CD4-positive, alpha-beta T cell treated with Interleukin-6 for 4 hours (primary cell): ENCODE data around the gene RAVER1.
"Not testable (repeated sequence)": the region's sequence is repeated elsewhere in the genome, so short reads cannot be mapped to it uniquely, and the experiment has no call there.

Experiments used
- DNase-seq: peaks from one replicate; pipeline ENCODE4 v3.0.0-alpha.2; 2020; ENCODE audit warnings: mixed read lengths

Gene RAVER1

GRCh38 chr19:10332965-10333757 is at the start of gene RAVER1:
RAVER1 (minus strand) TSS chr19:10333529; CDS start chr19:10333507, 22 bp downstream.
- DNase-seq, result peak; percentile 99

DNA sequence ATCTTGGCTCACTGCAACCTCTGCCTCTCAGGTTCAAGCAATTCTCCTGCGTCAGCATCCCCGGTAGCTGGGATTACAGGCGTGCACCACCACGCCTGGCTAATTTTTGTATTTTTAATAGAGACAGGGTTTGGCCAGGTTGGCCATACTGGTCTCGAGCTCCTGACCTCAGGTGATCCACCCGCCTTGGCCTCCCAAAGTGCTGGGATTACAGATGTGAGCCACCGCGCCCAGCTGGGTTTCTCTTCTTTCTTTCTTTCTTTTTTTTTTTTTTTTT is 49.8 kb upstream of the RAVER1 start:
- not testable (repeated sequence) for DNase-seq

GRCh38 chr19:10380313-10381102 is 47.2 kb upstream of the RAVER1 start, which contains the start of gene TYK2:
TYK2 (minus strand) TSS chr19:10380572; CDS start chr19:10378406, 2,166 bp downstream.
- DNase-seq, result peak; percentile 94

- DNase-seq, result no peak
These were observed 46.6 kb upstream of the RAVER1 start for GRCh38 chr19:10379880-10380312.

DNA sequence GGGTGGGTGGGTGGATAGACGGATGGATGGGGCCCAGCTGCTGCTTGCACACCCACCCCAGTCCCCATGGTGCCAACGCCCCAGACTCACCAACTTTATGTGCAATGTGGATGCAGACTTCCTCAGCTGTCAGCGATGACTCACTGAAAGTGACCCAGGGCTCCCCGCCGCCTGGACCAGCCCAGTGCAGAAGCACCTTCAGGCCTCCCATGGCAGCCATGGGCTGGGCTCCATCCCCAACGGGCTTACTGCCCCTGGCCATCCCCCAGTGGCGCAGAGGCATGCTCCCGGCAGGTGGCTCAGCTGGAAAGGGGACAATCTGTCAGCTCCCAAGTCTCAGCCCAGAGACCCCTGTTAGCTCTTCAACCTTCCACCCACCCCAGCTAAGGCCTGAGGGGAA is 44.8 kb upstream of the RAVER1 start:
- DNase-seq, result no peak

DNA sequence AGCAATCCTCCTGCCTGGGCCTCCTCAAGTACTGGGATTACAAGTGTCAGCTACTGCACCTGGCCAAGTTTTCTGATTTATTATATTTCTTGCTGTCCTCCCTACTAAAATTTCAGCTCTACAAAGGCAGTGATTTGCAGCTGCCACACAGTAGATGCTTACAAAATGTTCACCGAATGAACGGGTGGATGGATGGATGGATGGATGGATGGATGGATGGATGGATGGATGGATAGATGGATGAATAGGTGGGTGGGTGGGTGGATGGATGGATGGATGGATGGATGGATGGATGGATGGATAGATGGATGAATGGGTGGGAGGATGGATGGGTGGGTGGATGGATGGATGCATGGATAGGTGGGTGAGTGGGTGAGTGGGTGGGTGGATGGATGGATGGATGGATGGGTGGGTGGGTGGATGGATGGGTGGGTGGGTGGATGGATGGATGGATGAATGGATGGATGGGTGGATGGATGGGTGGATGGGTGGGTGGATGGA is 43.9 kb upstream of the RAVER1 start:
- not testable (repeated sequence) for DNase-seq

GRCh38 chr19:10374931-10375330 is 41.6 kb upstream of the RAVER1 start:
- DNase-seq, result no peak

DNA sequence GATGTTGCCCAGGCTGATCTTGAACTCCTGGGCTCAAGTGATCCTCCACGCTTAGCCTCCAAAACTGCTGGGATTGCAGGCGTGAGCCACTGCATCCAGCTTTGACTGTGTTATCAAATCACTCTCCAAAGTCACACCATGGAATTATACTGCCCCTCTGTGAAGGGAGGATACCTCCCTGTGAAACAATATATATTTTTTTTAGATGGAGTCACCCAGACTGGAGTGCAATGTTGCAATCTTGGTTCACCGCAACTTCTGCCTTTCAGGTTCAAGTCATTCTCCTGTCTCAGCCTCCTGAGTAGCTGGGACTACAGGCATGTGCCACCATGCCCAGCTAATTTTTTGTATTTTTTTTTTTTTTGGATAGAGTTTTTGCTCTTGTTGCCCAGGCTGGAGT is 39.4 kb upstream of the RAVER1 start:
- no peak for DNase-seq

GRCh38 chr19:10368101-10368803 is 34.9 kb upstream of the RAVER1 start:
- no peak for DNase-seq

- not testable (repeated sequence) for DNase-seq
These were observed 33.7 kb upstream of the RAVER1 start for GRCh38 chr19:10366950-10367512.

GRCh38 chr19:10365518-10365917 is 32.2 kb upstream of the RAVER1 start:
- no peak for DNase-seq

DNA sequence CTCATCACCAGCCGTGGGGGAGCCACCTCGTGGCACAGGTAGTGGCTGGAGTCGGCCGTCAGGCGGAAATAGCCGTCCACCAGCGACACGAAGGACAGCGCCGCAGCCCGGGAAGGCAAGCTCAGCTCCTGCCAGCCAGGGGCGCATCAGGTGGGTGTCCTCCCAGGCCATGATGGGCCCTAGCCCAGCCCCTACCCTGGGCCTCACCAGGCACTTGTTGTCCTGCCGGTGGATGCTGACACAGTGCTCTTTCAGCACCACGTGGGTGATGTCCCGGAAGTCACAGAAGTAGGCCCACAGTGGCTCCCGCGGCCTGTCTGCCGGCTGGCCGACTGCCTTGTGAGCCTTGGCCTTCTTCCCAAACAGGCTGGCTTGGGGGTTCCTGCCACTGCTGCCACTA is 31.3 kb upstream of the RAVER1 start:
- no peak for DNase-seq

GRCh38 chr19:10363789-10364281 is 30.5 kb upstream of the RAVER1 start:
- DNase-seq, result no peak

GRCh38 chr19:10362259-10362658 is 28.9 kb upstream of the RAVER1 start:
- no peak for DNase-seq

DNA sequence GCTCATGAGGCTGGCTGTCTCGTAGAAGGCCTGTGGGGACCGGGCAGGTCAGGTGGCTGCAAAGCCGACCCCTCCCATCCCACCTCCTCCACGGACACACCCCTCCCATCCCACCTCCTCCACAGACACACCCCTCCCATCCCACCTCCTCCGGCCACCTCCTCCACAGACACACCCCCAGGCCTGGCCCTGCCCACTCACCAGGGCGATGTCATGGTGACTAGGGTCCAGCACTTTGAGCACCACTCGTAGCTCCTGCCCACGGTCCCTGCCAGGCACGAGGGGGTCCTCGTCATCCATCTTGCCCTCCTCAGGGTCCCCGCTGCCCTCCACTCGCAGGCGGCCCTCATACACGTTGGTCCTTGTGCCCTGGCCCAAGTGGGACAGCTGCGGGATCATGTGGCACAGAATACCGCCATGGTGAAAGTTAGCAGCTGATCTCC is 28.3 kb upstream of the RAVER1 start:
- DNase-seq, result no peak

GRCh38 chr19:10356431-10356830 is 23.1 kb upstream of the RAVER1 start:
- DNase-seq, result no peak

- DNase-seq, result peak; percentile 20
These were observed 20.6 kb upstream of the RAVER1 start for GRCh38 chr19:10353793-10354391.

DNA sequence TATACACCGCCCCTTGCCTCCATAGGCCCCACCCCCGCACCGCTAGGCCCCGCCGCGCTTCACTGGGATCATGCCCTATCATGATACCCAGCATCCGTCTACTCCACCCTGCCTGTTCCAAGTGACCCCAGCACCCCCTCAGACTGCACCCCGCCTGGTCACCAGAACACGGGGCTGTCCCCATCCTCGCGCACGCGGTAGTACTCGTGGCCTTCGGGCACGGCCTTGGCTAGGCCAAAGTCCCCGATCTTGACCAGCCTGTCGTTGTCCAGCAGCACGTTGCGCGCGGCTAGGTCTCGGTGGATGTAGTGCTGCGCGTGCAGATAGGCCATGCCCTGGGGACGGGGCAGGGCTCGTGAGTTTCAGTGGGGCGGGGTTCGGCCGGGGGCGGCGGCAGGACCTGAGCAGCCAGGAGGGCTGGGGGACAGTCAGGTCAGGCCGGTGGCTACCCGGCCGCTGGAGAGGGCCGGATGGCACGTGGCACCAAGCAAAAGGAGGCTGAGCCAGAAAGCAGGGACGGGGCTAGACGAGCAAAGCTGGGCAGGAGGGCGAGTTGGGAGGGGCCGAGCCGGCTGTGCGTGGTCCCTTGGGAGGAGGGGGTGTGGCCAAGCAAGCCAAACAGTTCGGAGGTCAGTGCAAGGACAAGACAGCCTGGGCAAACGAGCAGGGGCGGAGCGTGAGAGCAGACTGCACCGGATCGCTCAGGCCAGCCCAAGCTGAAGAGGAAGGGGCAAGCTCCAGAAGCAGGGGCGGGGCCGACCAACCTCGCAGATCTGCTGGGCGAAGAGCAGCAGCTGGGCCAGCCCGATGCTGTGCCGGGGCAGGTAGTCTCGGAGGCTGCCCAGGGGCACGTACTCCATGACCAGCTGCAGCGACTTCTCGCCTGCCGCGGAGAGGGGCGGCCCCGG is 19.7 kb upstream of the RAVER1 start:
- no peak for DNase-seq

DNA sequence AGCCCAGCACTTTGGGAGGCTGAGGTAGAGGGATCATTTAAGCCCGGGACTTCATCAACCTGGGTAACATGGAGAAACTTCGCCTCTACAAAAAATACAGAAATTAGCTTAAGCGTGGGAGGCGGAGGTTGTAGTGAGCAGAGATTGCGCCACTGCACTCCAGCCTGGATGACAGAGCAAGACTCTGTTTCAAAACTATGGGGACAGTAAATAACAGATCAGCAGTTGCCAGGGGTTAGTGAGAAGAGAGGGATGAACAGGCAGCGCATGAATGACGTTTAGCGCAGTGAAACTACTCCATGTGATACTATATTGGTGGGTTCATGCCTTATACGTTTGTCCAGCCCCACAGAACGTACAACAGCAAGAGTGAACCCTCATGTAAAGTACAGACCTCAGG is 13.2 kb upstream of the RAVER1 start:
- DNase-seq, result no peak

GRCh38 chr19:10344780-10345179 is 11.5 kb upstream of the RAVER1 start:
- DNase-seq, result no peak

GRCh38 chr19:10343495-10343894 is 10.2 kb upstream of the RAVER1 start:
- no peak for DNase-seq
